ENCODE measurements around the gene PAQR5.

DNA sequence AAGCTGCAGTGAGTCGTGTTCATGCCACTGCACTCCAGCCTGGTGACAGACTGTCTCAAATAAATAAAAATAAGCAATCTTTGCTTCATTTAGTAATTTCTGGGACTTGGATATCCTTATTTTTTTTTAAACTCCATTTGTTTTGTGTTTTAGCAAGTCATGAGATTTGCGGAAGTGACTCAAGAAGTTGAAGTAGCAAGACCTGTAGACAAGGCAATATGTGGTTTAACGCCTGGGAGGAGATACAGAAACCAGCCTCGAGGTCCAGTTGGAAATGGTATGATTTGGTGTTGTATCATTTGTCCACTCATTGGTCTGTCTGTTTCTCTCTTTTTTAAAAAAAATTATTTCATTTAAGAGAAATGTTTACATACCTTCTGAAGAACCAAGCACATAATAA lies 137.3 kb downstream of the PAQR5 start:
- TF ChIP-seq EP300 (IDR thresholded peaks at IDR 0.05) (no peak), POLR2A (IDR thresholded peaks at IDR 0.05) (no peak)
- TF ChIP-seq, protein P1, sequence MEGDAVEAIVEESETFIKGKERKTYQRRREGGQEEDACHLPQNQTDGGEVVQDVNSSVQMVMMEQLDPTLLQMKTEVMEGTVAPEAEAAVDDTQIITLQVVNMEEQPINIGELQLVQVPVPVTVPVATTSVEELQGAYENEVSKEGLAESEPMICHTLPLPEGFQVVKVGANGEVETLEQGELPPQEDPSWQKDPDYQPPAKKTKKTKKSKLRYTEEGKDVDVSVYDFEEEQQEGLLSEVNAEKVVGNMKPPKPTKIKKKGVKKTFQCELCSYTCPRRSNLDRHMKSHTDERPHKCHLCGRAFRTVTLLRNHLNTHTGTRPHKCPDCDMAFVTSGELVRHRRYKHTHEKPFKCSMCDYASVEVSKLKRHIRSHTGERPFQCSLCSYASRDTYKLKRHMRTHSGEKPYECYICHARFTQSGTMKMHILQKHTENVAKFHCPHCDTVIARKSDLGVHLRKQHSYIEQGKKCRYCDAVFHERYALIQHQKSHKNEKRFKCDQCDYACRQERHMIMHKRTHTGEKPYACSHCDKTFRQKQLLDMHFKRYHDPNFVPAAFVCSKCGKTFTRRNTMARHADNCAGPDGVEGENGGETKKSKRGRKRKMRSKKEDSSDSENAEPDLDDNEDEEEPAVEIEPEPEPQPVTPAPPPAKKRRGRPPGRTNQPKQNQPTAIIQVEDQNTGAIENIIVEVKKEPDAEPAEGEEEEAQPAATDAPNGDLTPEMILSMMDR (IDR thresholded peaks at IDR 0.05): no peak

Measured in sigmoid colon (tissue), 4 donors.